GM12874 (cell line): ENCODE data around the gene IGSF21.

Source experiments
- CTCF ChIP-seq: IDR thresholded peaks from 2 replicates; pipeline ENCODE4 v1.5.1; 2011; ENCODE audit warnings: low read depth, mild to moderate bottlenecking, control low read depth, low read length, moderate library complexity; ENCODE audit not compliant: insufficient read depth

Gene IGSF21

GRCh38 chr1:18069903-18070302 lies 37.7 kb upstream of the IGSF21 start:
- no peak for TF ChIP-seq CTCF

- no peak for TF ChIP-seq CTCF
These were observed 35.5 kb upstream of the IGSF21 start for GRCh38 chr1:18072066-18072465.

GRCh38 chr1:18073066-18073642 lies 34.4 kb upstream of the IGSF21 start:
- no peak for TF ChIP-seq CTCF

GRCh38 chr1:18077657-18078215 lies 29.9 kb upstream of the IGSF21 start:
- no peak for TF ChIP-seq CTCF

- TF ChIP-seq CTCF = no peak
These were observed 27.5 kb upstream of the IGSF21 start for GRCh38 chr1:18079941-18080735.

- no peak for TF ChIP-seq CTCF
These were observed 22.1 kb upstream of the IGSF21 start for GRCh38 chr1:18085387-18086074.

- TF ChIP-seq CTCF = no peak
These were observed 19.5 kb upstream of the IGSF21 start for GRCh38 chr1:18088077-18088594.
